Measurements from ENCODE around the gene NDOR1. TPM values are rescaled to one million over a fixed set of nuclear protein-coding genes. Genes with fewer than 3 reads are reported as not detected.

Gene NDOR1
- polyA plus RNA-seq, 4 donors, result 9.2 to 15.3 (median 12.1) TPM

DNA sequence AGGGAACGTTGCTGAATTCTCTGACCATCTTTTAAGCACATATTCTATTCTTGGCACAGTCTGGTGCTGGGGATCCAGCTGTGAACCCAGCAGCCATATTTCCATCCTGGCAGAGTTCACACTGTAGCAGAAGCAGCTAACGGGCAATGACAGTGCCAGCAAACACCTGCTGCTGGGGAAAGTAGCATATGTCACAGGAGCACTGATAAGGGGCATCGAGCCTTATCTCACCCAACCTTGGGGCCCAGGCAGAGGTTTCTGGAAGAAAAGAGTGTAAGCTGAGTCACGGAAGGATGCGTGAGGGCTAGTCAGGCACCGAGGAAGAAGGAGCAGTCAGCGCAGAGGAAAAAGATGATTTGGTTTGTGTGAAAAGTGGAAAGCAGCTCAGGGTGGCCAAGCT lies 1.1 kb downstream of the NDOR1 start:
- 56 to 71% (median 59%) methylated on average over 7 of the region's 7 CpGs for WGBS, 3 donors
- H3K4me3 ChIP-seq (ENCODE audit: low read depth in 1 of 3, low read length in 3 of 3), result peak overlapping the region in 1 of 3 donors; percentile 95
- no peak overlapping the region for H3K27ac ChIP-seq (ENCODE audit: low read depth in 1 of 3, low read length in 2 of 3)
- peaks cover 5 to 27% (median 13%) of the 10 kb centered on the region in 3 donors for H3K4me1 ChIP-seq (ENCODE audit: control insufficient read depth in 3 of 3, insufficient read depth in 2 of 3, low read depth in 1 of 3, low read length in 2 of 3)
- FAIRE-seq (no peak), DNase-seq (no peak)
- H3K36me3 ChIP-seq (ENCODE audit: control insufficient read depth in 3 of 3, insufficient read depth in 2 of 3, low read depth in 1 of 3, low read length in 3 of 3), result peaks cover 0 to 24% (median 0%) of the 10 kb centered on the region in 3 donors
- H3K9me3 ChIP-seq (ENCODE audit: control insufficient read depth in 2 of 2, insufficient read depth in 1 of 2, low read depth in 1 of 2, low read length in 1 of 2), result no peaks in the 10 kb centered on the region
- H3K27me3 ChIP-seq (ENCODE audit: control insufficient read depth in 3 of 3, insufficient read depth in 3 of 3, low read length in 3 of 3), result no peaks in the 10 kb centered on the region

DNA sequence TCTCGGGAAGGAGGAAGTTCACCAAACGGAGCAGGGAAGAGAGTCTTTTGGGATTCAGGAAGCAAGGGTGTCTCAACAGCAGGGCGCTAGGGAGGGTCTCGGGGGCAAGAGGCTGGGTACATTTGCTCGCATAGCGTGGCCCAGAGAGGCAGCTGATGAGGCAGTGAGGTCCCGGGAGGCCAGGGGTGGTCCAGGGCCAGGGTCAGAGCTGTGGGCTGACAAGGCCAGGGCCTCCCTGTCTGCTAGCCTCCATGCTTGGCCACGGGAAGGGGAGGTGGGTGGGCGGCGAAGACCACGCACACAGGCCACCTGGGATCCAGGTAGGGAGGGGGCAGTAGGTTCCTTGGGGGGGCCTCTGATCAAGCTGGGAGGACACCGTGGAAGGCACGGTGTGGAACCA lies 6.0 kb downstream of the NDOR1 start:
- no peak for DNase-seq
- Histone ChIP-seq H3K4me3 (ENCODE audit: low read depth in 1 of 3, low read length in 3 of 3) (no peak overlapping the region), H3K36me3 (ENCODE audit: control insufficient read depth in 3 of 3, insufficient read depth in 2 of 3, low read depth in 1 of 3, low read length in 3 of 3) (peaks cover 0 to 56% (median 3%) of the 10 kb centered on the region in 3 donors), H3K9me3 (ENCODE audit: control insufficient read depth in 2 of 2, insufficient read depth in 1 of 2, low read depth in 1 of 2, low read length in 1 of 2) (no peaks in the 10 kb centered on the region), H3K27ac (ENCODE audit: low read depth in 1 of 3, low read length in 2 of 3) (no peak overlapping the region), H3K4me1 (ENCODE audit: control insufficient read depth in 3 of 3, insufficient read depth in 2 of 3, low read depth in 1 of 3, low read length in 2 of 3) (peaks cover under 1 to 2% (median 1%) of the 10 kb centered on the region in 3 donors), H3K27me3 (ENCODE audit: control insufficient read depth in 3 of 3, insufficient read depth in 3 of 3, low read length in 3 of 3) (no peaks in the 10 kb centered on the region)
- no peak for FAIRE-seq
- 81 to 89% (median 85%) methylated on average over 12 to 13 of the region's 13 CpGs for WGBS, 3 donors

DNA sequence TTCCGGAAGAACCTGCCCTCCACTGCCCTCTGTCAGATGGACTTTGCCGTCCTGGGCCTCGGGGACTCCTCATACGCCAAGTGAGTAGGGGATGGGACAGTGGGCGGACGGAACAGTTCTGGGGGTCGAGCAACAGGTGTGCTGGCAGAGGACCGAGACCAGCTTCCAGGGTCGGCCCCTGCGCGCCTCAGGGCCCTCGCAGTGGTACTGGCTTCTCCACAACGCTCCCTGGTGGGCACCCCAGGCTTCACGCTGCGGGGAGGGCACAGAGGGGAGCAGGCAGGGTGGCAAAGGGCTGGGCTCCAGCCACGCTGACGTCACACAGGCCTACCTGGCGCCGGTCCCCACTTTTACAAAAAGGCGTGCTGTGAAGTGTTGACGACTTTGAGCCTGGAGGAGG lies 7.0 kb downstream of the NDOR1 start:
- Histone ChIP-seq H3K36me3 (ENCODE audit: control insufficient read depth in 3 of 3, insufficient read depth in 2 of 3, low read depth in 1 of 3, low read length in 3 of 3) (peaks cover 0 to 54% (median 3%) of the 10 kb centered on the region in 3 donors), H3K27ac (ENCODE audit: low read depth in 1 of 3, low read length in 2 of 3) (no peak overlapping the region), H3K4me3 (ENCODE audit: low read depth in 1 of 3, low read length in 3 of 3) (no peak overlapping the region), H3K27me3 (ENCODE audit: control insufficient read depth in 3 of 3, insufficient read depth in 3 of 3, low read length in 3 of 3) (no peaks in the 10 kb centered on the region), H3K4me1 (ENCODE audit: control insufficient read depth in 3 of 3, insufficient read depth in 2 of 3, low read depth in 1 of 3, low read length in 2 of 3) (peaks cover 0 to 8% (median 0%) of the 10 kb centered on the region in 3 donors), H3K9me3 (ENCODE audit: control insufficient read depth in 2 of 2, insufficient read depth in 1 of 2, low read depth in 1 of 2, low read length in 1 of 2) (no peaks in the 10 kb centered on the region)
- DNase-seq (no peak), FAIRE-seq (no peak)
- WGBS, 3 donors, result 78 to 91% (median 86%) methylated on average over 20 to 21 of the region's 21 CpGs

DNA sequence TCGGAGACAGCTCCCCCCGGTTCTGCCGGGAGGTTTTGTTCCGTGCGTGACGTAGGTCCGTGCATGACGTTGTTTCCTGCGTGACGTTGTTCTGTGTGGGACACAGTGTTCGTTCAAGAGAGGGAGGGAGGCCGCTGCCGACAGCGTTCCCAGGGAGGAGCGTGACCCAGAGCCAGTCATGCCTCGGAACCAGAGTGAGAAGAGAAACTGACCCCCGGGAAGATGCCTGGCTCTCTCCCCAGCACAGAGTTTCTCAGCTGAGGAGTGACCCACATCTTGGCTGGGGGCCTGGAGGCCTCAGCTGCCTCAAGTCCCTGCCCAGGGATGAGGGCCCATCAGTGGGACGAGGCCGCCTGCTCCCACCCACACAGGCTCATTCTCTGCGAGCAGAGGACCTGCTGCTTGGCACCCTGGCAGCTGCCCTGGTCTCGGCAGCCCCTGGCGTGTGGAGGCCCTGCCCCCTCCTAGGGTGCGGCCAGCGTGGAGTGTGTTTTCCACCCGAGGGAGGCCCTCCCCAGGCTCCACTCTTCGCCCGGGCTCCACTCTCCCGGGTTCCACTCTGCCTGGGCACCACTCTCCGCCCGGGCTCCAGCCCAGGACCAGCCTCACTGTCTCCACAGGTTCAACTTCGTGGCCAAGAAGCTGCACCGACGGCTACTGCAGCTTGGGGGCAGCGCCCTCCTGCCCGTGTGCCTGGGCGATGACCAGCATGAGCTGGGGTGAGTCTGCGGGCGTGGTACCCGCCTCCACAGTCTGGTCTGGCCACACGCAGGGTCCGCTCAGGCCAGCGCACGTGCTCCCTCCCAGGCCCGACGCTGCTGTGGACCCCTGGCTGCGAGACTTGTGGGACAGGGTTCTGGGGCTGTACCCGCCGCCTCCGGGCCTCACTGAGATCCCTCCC lies 7.9 kb downstream of the NDOR1 start:
- no peak overlapping the region for H3K27ac ChIP-seq (ENCODE audit: low read depth in 1 of 3, low read length in 2 of 3)
- no peaks in the 10 kb centered on the region for H3K27me3 ChIP-seq (ENCODE audit: control insufficient read depth in 3 of 3, insufficient read depth in 3 of 3, low read length in 3 of 3)
- H3K4me3 ChIP-seq (ENCODE audit: low read depth in 1 of 3, low read length in 3 of 3), result no peak overlapping the region
- peaks cover 0 to 17% (median 0%) of the 10 kb centered on the region in 3 donors for H3K4me1 ChIP-seq (ENCODE audit: control insufficient read depth in 3 of 3, insufficient read depth in 2 of 3, low read depth in 1 of 3, low read length in 2 of 3)
- H3K9me3 ChIP-seq (ENCODE audit: control insufficient read depth in 2 of 2, insufficient read depth in 1 of 2, low read depth in 1 of 2, low read length in 1 of 2), result no peaks in the 10 kb centered on the region
- WGBS, 3 donors, result 89 to 90% (median 89%) methylated on average over 44 to 49 of the region's 49 CpGs
- DNase-seq (no peak), FAIRE-seq (no peak)
- H3K36me3 ChIP-seq (ENCODE audit: control insufficient read depth in 3 of 3, insufficient read depth in 2 of 3, low read depth in 1 of 3, low read length in 3 of 3), result peaks cover 0 to 57% (median 3%) of the 10 kb centered on the region in 3 donors

DNA sequence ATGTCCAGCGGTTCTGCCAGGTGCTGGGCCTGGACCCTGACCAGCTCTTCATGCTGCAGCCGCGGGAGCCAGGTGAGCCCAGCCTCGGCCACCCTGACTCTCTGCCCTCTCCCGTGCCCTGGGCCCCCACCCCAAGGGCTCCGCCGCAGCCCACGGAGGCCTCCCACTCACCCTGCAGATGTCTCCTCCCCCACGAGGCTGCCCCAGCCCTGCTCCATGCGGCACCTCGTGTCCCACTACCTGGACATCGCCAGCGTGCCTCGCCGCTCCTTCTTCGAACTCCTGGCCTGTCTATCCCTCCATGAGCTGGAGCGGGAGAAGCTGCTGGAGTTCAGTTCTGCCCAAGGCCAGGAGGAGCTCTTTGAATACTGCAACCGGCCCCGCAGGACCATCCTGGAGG lies 9.1 kb downstream of the NDOR1 start:
- no peak for DNase-seq
- Histone ChIP-seq H3K4me1 (ENCODE audit: control insufficient read depth in 3 of 3, insufficient read depth in 2 of 3, low read depth in 1 of 3, low read length in 2 of 3) (peaks cover 0 to 25% (median 0%) of the 10 kb centered on the region in 3 donors), H3K27me3 (ENCODE audit: control insufficient read depth in 3 of 3, insufficient read depth in 3 of 3, low read length in 3 of 3) (no peaks in the 10 kb centered on the region), H3K36me3 (ENCODE audit: control insufficient read depth in 3 of 3, insufficient read depth in 2 of 3, low read depth in 1 of 3, low read length in 3 of 3) (peaks cover 0 to 58% (median 3%) of the 10 kb centered on the region in 3 donors), H3K27ac (ENCODE audit: low read depth in 1 of 3, low read length in 2 of 3) (no peak overlapping the region), H3K4me3 (ENCODE audit: low read depth in 1 of 3, low read length in 3 of 3) (no peak overlapping the region), H3K9me3 (ENCODE audit: control insufficient read depth in 2 of 2, insufficient read depth in 1 of 2, low read depth in 1 of 2, low read length in 1 of 2) (no peaks in the 10 kb centered on the region)
- no peak for FAIRE-seq
- WGBS, 3 donors, result 91 to 97% (median 93%) methylated on average over 16 to 19 of the region's 19 CpGs

DNA sequence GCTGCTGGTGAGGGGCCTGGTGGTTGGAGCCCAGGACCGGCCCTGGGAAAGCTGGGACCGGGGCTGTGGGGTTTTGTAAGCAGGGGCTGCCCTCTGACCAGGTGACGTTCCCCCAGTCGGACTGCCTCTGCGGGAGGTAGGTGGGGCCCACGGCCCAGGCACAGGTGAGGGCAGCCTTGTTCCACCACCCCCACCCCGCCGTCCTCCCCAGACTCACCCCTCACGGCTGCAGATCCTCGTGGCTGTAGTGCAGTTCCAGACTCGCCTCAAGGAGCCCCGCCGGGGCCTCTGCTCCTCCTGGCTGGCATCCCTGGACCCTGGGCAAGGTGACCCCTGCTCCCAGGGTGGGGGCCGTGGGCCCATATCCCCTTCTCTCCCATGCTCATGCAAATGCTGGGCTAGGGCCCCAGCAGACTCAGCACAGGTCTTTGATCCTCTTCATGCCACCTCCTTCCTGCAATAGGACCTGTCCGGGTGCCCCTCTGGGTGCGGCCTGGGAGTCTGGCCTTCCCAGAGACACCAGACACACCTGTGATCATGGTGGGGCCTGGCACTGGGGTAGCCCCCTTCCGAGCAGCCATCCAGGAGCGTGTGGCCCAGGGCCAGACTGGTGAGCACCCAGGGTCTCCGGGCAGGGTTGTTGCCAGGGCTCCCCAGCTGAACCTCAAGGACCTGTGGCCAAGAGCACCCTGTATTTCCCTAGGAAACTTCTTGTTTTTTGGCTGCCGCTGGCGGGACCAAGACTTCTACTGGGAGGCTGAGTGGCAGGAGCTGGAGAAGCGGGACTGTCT lies 9.9 kb downstream of the NDOR1 start:
- no peaks in the 10 kb centered on the region for H3K9me3 ChIP-seq (ENCODE audit: control insufficient read depth in 2 of 2, insufficient read depth in 1 of 2, low read depth in 1 of 2, low read length in 1 of 2)
- H3K27ac ChIP-seq (ENCODE audit: low read depth in 1 of 3, low read length in 2 of 3), result no peak overlapping the region
- peaks cover 0 to 61% (median 3%) of the 10 kb centered on the region in 3 donors for H3K36me3 ChIP-seq (ENCODE audit: control insufficient read depth in 3 of 3, insufficient read depth in 2 of 3, low read depth in 1 of 3, low read length in 3 of 3)
- FAIRE-seq (no peak), DNase-seq (no peak)
- no peak overlapping the region for H3K4me3 ChIP-seq (ENCODE audit: low read depth in 1 of 3, low read length in 3 of 3)
- H3K27me3 ChIP-seq (ENCODE audit: control insufficient read depth in 3 of 3, insufficient read depth in 3 of 3, low read length in 3 of 3), result no peaks in the 10 kb centered on the region
- 91 to 95% (median 93%) methylated on average over 20 to 22 of the region's 22 CpGs for WGBS, 3 donors
- peaks cover 0 to 25% (median 0%) of the 10 kb centered on the region in 3 donors for H3K4me1 ChIP-seq (ENCODE audit: control insufficient read depth in 3 of 3, insufficient read depth in 2 of 3, low read depth in 1 of 3, low read length in 2 of 3)

DNA sequence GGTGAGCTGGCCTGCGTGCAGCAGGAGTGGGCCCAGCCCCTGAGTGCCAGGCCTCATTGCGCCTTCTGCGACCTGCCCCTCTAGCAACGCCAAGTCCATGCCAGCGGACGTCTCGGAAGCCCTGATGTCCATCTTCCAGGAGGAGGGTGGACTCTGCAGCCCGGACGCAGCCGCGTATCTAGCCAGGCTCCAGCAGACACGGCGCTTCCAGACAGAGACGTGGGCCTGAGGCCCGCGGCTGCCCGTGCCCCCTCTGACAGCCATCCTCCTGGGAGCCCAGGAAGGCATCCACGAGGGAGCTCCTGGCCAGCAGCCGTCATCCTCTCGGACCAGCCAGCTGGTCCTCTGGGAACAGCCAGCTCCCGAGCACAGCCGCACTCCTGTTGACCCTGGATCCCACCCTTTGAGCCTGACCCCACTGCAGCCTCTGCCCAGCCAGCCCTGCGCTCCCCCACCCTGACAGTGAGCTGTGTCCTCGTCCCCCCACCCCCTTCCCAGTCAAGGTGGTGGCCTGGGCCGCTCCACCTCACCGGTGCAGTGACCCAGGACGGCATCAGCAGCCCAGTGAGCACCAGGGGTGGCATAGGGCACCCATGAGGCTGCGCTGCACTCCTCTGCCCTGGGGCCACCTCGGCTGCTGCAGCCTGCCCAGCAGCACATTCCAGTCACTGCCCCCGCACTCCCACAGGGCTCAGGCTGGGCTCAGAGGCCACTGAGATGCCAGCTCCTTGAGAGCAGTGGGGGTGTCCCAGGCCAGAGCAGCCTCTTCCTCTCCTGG lies 10.9 kb downstream of the NDOR1 start:
- H3K9me3 ChIP-seq (ENCODE audit: control insufficient read depth in 2 of 2, insufficient read depth in 1 of 2, low read depth in 1 of 2, low read length in 1 of 2), result no peaks in the 10 kb centered on the region
- no peaks in the 10 kb centered on the region for H3K27me3 ChIP-seq (ENCODE audit: control insufficient read depth in 3 of 3, insufficient read depth in 3 of 3, low read length in 3 of 3)
- H3K36me3 ChIP-seq (ENCODE audit: control insufficient read depth in 3 of 3, insufficient read depth in 2 of 3, low read depth in 1 of 3, low read length in 3 of 3), result peaks cover 0 to 61% (median 3%) of the 10 kb centered on the region in 3 donors
- WGBS, 3 donors, result 90 to 94% (median 93%) methylated on average over 23 to 30 of the region's 30 CpGs
- peak overlapping the region in 1 of 3 donors; percentile 57 for H3K27ac ChIP-seq (ENCODE audit: low read depth in 1 of 3, low read length in 2 of 3)
- H3K4me3 ChIP-seq (ENCODE audit: low read depth in 1 of 3, low read length in 3 of 3), result no peak overlapping the region
- H3K4me1 ChIP-seq (ENCODE audit: control insufficient read depth in 3 of 3, insufficient read depth in 2 of 3, low read depth in 1 of 3, low read length in 2 of 3), result peaks cover 0 to 25% (median 0%) of the 10 kb centered on the region in 3 donors
- FAIRE-seq (no peak), DNase-seq (no peak)
